ENCODE measurements around the gene WEE1.

- TF ChIP-seq NFRKB (IDR thresholded peaks at IDR 0.05), result no peak
- no peak for TF ChIP-seq CTBP1 (IDR thresholded peaks at IDR 0.05; ENCODE audit: borderline replicate concordance)
Measured at GRCh38 chr11:9629064-9629463, 55.6 kb downstream of the WEE1 start.

All from HEK293T (cell line).